Fibroblast of skin of abdomen (primary cell): Measurements from ENCODE around the gene RENBP.

Experiments
- DNase-seq: peaks from one replicate; pipeline ENCODE4 v3.0.0-alpha.2; 2013

The RENBP gene

DNA sequence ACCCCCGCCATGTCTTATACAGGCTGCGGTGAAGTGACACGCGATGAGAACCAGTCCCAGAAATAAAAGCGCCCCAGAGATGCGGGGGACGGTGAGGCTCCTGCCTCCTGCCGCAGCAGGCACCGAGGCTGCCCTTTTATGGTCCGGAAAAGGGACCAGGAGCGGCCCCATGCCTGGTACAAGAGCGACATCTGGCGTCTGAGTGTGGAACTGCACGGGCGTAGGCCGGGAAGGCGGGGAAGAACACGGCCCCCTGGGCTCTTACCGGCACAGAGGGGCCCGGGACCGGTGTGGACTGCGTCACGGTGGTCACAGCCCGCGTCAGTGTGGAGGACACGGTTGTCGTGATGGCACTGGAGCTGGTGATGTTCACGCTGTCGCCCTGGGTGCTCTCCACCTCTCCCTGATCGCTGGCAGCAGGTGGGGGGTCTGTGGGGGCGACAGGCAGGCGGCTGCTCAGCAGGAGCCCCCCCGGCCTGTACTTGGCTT lies 8.9 kb upstream of the RENBP start:
- peak; percentile 68 for DNase-seq

- no peak for DNase-seq
Measured at GRCh38 chrX:153952373-153953026, 8.1 kb upstream of the RENBP start.

- no peak for DNase-seq
Measured at GRCh38 chrX:153951683-153952372, 7.4 kb upstream of the RENBP start.

- no peak for DNase-seq
Measured at GRCh38 chrX:153950127-153950526, 5.7 kb upstream of the RENBP start.

DNA sequence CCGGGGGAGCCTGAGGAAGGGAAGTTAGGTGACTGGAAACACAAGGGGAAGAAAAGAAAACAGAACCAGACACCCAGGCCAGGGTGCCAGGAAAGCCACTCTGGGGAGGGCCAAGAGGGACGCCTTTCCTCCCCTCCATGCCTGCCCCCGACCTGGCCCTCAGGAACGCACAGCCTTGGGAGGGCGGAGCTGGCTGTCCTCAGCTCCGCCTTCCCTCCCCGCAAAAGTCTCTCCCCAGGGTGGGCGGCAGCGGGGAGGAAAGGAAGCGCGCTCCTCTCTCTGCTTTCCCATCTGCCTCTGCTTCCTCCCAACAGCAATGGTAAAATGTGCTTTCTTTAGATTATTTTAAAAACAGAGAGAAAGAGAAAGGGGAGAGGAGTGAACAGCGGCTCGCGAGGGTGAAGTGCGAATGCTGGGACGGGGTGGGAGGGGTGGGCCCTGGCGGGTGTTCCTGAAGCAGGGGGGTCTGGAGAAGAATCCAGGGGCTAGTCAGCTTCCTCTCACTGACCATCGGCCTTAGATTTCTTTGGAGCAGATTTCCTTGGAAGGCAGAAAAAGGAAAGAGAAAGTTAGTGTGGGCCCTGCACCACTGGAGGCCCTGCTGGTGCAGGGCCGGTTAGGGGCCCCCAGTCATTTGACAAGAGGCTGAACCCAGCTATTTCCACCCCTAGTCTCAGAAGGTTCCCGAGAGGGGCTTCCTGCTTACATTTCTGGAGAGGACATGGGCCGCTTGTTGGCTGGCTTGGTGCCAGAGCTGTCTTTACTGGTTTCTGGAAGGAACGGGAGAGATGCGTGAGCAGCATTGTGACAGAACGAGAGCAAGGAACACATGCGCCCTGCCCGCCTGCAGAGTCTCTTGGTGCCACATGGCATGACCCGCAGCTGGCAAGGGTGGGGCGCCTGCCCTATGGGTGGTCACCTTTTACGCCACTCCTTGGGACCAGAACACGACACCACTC lies 4.7 kb upstream of the RENBP start:
- no peak for DNase-seq

- DNase-seq, result no peak
Measured at GRCh38 chrX:153948002-153948466, 3.6 kb upstream of the RENBP start.

- DNase-seq, result peak; percentile 74
Measured at GRCh38 chrX:153947009-153947769, 2.7 kb upstream of the RENBP start.

DNA sequence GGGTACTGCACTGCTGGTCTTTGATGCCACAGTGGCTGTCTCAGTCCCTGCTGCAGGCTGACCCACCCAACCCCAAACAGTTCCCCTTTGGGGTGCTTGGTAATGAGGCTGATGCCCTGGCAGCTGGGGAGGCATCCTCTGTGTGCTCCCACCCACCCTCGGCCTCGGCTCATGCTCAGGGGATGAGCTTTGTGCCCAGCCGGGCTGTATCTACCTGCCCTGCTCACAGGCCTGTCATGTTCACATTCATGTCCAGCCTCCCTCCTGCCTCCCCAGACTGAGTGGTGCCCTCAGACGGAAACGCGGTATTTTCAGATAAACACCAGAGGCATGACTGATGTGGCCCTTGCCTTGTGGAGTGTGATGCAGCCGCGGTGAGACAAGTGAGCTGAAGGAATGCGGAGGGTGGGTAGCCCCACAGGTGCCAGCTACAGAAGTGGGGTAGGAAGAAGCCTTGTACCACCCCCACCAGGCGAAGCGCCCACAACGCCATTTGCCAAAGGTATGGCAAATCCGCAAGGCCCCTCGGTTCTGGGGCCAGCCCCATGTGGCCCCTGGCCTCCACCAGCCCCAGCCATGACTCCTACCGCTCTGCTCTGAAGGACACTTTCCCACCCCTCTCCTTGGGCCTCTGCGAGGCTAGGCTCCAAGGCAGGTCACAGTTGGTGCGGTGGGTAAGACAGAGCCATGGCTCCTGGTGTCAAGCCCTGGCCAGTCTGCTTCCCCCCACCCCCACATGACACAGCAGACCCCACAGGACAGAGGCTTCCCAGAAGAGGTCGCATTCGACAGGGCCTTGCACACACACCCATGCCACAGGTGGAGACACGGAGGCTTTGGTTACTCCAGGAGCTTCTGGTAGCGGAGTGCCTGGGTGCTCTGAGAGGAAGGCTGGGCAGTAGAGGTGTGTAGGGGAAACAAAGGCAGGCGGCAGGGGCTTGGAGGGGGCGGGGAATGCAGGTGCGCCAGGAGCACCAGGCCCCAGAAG lies 1.8 kb upstream of the RENBP start:
- no peak for DNase-seq

- no peak for DNase-seq
Measured at GRCh38 chrX:153944800-153945150, 332 bp upstream of the RENBP start.

GRCh38 chrX:153941336-153942252 lies 2.8 kb downstream of the RENBP start:
- DNase-seq, result no peak

GRCh38 chrX:153939573-153939972 lies 4.9 kb downstream of the RENBP start:
- no peak for DNase-seq

GRCh38 chrX:153938226-153938786 lies 6.1 kb downstream of the RENBP start:
- no peak for DNase-seq

DNA sequence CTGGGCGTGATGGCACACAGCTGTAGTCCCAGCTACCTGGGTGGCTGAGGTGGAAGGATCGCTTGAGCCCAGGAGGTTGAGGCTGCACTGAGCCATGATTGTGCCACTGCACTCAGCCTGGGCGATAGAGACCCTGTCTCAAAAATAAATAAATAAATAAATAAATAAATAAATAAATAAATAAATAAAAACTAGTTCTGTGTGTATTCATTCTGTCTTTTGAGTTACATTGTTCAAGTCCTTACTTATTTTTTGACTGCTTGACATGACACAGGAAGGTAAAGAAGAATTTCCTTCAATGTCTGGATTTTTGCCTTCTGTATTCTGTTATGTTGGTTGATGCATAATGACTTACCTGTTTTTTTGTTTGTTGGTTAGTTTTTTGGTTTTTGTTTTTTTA lies 7.4 kb downstream of the RENBP start:
- DNase-seq, result no peak

GRCh38 chrX:153935326-153935851 lies 9.1 kb downstream of the RENBP start:
- no peak for DNase-seq

DNA sequence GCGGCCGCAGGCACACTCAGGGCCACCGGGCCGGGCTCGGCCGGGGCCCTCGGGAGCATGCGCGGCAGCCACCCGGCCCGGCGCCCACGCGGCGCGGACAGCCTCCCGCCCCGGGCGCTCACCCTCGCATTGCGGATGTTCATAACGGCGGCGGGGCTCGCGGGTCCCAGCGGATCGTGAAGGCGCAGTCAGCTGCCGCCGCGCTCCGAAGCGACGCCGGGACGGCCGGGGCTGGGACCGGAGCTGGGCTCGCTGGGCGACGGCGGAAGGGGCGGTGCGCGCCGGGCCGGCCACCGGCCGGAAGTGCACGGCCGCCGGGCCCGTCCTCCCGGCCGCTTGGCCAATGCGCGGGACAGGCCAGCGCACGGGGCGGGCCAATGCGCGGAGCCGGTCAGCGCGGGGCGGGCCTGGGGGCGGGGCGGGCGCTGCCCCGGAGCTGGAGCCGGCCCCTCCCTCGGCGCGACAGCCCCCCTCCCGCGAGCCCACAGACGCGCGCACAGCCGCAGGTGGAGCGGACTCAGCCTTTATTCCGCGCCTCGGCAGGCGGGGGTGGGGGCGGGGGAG lies 9.6 kb downstream of the RENBP start, which contains the start of gene NAA10:
NAA10 (minus strand) TSS at position 276 of the 564 bp plus-strand sequence; CDS start at position 143, 133 bp downstream.
- peak; percentile 72 for DNase-seq

DNA sequence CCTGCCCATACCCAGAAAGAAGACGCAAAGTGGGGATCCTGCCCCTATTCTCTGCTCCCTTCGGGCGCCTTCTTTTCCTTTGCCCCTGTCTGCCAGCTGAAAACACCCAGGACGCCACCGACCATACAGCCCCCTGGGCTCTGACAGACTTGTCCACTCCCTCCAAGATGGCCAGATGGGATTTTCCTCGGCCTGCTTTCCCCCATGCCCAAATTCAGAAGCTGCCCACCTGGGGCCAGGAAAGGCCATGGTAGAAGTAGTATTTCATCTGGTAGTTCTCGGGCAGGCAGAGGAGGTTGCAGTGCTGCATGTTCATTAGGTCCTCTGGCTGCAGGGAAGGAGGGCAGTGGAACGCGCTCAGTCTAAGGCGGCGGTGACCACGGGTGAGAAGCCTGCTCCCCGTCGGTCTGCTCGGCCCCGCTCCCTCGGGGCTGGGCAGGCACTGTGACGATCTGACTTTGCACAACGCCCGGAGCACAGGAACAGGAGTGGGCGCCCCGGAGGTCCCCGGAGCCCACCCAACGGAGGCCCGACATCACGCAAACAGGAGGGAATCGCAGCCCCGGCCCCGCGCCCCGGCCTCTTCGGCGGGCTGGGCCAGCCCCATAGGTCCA lies 10.2 kb downstream of the RENBP start:
- no peak for DNase-seq

- DNase-seq, result peak; percentile 24
Measured at GRCh38 chrX:153933748-153934147, 10.7 kb downstream of the RENBP start.

- no peak for DNase-seq
Measured at GRCh38 chrX:153932220-153932915, 12.1 kb downstream of the RENBP start.
